ENCODE data around the gene ADAMTS16.

- no peak for TF ChIP-seq POLR2A (IDR thresholded peaks at IDR 0.05; ENCODE audit: low read depth, low read length)
- TF ChIP-seq SPI1 (IDR thresholded peaks at IDR 0.05; ENCODE audit: low read depth, low read length), result no peak
- TF ChIP-seq POLR2AphosphoS5 (IDR thresholded peaks at IDR 0.05; ENCODE audit: low read depth, low read length), result no peak
- no peak for TF ChIP-seq TAF1 (IDR thresholded peaks at IDR 0.05; ENCODE audit: low read depth, low read length)
- no peak for TF ChIP-seq PAX5 (IDR thresholded peaks at IDR 0.05; ENCODE audit: insufficient read depth, low read length, severe bottlenecking)
Measured at GRCh38 chr5:5116956-5117355, 23.2 kb upstream of the ADAMTS16 start.
